Stimulated activated CD8-positive, alpha-beta memory T cell treated with anti-CD3 and anti-CD28 coated beads, Interleukin-4, amount 100 ng/mL, for 48 hours (primary cell): ENCODE results near the gene CNTFR.

Experiments
- DNase-seq: peaks from one replicate; pipeline ENCODE4 v3.0.0-alpha.2; 2020

Gene CNTFR

GRCh38 chr9:34615132-34615531 lies 25.6 kb upstream of the CNTFR start:
- no peak for DNase-seq

- DNase-seq, result peak; percentile 82
These were observed 23.4 kb upstream of the CNTFR start for GRCh38 chr9:34612788-34613390.

GRCh38 chr9:34611811-34612787 lies 22.6 kb upstream of the CNTFR start, which contains the start of gene RPP25L:
Gene RPP25L, minus strand, starts transcription at chr9:34612097. Its CDS starts 801 bp downstream, at chr9:34611296.
- peak; percentile 90 for DNase-seq

- DNase-seq, result no peak
These were observed 21.8 kb upstream of the CNTFR start for GRCh38 chr9:34611251-34611810.

GRCh38 chr9:34610434-34611206 lies 21.1 kb upstream of the CNTFR start:
- DNase-seq, result no peak

GRCh38 chr9:34607331-34607730 lies 17.8 kb upstream of the CNTFR start:
- no peak for DNase-seq

GRCh38 chr9:34606905-34607304 lies 17.4 kb upstream of the CNTFR start:
- no peak for DNase-seq

- DNase-seq, result no peak
These were observed 16.7 kb upstream of the CNTFR start for GRCh38 chr9:34606190-34606589.

GRCh38 chr9:34603610-34604231 lies 14.2 kb upstream of the CNTFR start:
- DNase-seq, result peak; percentile 92

GRCh38 chr9:34601937-34602573 lies 12.5 kb upstream of the CNTFR start:
- no peak for DNase-seq

GRCh38 chr9:34600908-34601307 lies 11.4 kb upstream of the CNTFR start:
- no peak for DNase-seq

GRCh38 chr9:34599546-34599945 lies 10.0 kb upstream of the CNTFR start:
- DNase-seq, result no peak

- no peak for DNase-seq
These were observed 4.7 kb upstream of the CNTFR start for GRCh38 chr9:34594177-34594576.

GRCh38 chr9:34592895-34593601 lies 3.5 kb upstream of the CNTFR start:
- DNase-seq, result no peak

- DNase-seq, result no peak
These were observed 2.7 kb upstream of the CNTFR start for GRCh38 chr9:34591917-34592866.

- DNase-seq, result peak; percentile 91
These were observed 1.9 kb upstream of the CNTFR start for GRCh38 chr9:34591248-34591916.

- DNase-seq, result peak; percentile 39
These were observed 1.1 kb upstream of the CNTFR start for GRCh38 chr9:34590381-34591247.
